Kidney (tissue), 14 donors: ENCODE results near the gene IL22. TPM values are rescaled to one million over a fixed set of nuclear protein-coding genes. Genes with fewer than 3 reads are reported as not detected.

Source experiments
- DNase-seq, 5 donors: peaks; one replicate each; pipeline ENCODE4 v3.0.0-alpha.2; 2013 to 2020
- FAIRE-seq: peaks from 2 replicates; lab custom pipeline; 2012; peaks lifted over from hg19 to GRCh38; lab: Jason Lieb, UNC
- H3K27ac ChIP-seq, 2 donors: one replicate each; pipeline ENCODE4 v1.7.0; 2013; ENCODE audit warnings: low read depth in 2 of 2, low read length in 2 of 2, inconsistent platforms in 1 of 2
- H3K27me3 ChIP-seq: one replicate; pipeline ENCODE4 v1.7.1; 2013; ENCODE audit warnings: low read length, inconsistent platforms; ENCODE audit not compliant: control insufficient read depth, insufficient read depth
- H3K36me3 ChIP-seq, 3 donors: one replicate each; pipeline versions ENCODE4 v1.7.0 to v1.7.1; 2013; ENCODE audit warnings: low read length in 3 of 3, control low read depth in 1 of 3, inconsistent platforms in 1 of 3; ENCODE audit not compliant: insufficient read depth in 3 of 3, control insufficient read depth in 2 of 3
- H3K4me1 ChIP-seq, 3 donors: one replicate each; pipeline versions ENCODE4 v1.7.0 to v1.7.1; 2013; ENCODE audit warnings: low read length in 3 of 3, inconsistent platforms in 1 of 3, low read depth in 1 of 3; ENCODE audit not compliant: control insufficient read depth in 2 of 3, insufficient read depth in 2 of 3
- H3K4me3 ChIP-seq, 3 donors: one replicate each; pipeline versions ENCODE4 v1.7.0 to v1.8.1; 2013; ENCODE audit warnings: low read length in 3 of 3, control low read depth in 1 of 3, inconsistent platforms in 1 of 3
- H3K9ac ChIP-seq, 3 donors: one replicate each; pipeline versions ENCODE4 v1.7.0 to v1.7.1; 2013; ENCODE audit warnings: low read length in 3 of 3, control low read depth in 1 of 3, inconsistent platforms in 1 of 3
- H3K9me3 ChIP-seq, 3 donors: one replicate each; pipeline versions ENCODE4 v1.7.0 to v1.7.1; 2013; ENCODE audit warnings: low read length in 3 of 3, control low read depth in 1 of 3, inconsistent platforms in 1 of 3; ENCODE audit not compliant: control insufficient read depth in 2 of 3, insufficient read depth in 1 of 3
- intact Hi-C: fragments of 100-400 bp; cut with DNase I; formaldehyde crosslinking; loops from one replicate; pipeline ENCODE4 v1.11.1; 2022
- polyA plus RNA-seq: library from polyadenylated mRNA; stranded (reverse); fragments of 350-450 nt; fragmentation: Illumina TruSeq; extraction: RNeasy Lipid Tissue Mini Kit (QIAGEN cat#74804); gene quantifications from one replicate; pipeline ENCODE4 v1.2.3, GENCODE V29; 2014; ENCODE audit warnings: low read depth, low replicate concordance; ENCODE audit not compliant: insufficient read depth
- total RNA-seq: library from RNA; stranded (reverse); fragmentation: NEBNext Ultra II Directional; extraction: Animal tissue kit (Norgen Biotek cat#: 25700); gene quantifications from one replicate; pipeline ENCODE4 v1.2.1, GENCODE V29; 2021
- TF ChIP-seq, protein P1 (sequence below): IDR thresholded peaks from 3 replicates; pipeline ENCODE4 v1.5.1; 2012; ENCODE audit warnings: mild to moderate bottlenecking, moderate library complexity, borderline replicate concordance; ENCODE audit not compliant: insufficient read depth; ENCODE audit errors: extremely low read depth
- donor health status: control.
- donor health status: control.
- donor health status: control.
- donor health status: control.
- donor health status: control.
- donor health status: DM: yes; HTN: yes; CAD: no.
- donor health status: Normal renal cell carcinoma (clear cell type).

IL22 gene
- total and polyA plus RNA-seq, 2 donors from 2014 or later: not detected

DNA sequence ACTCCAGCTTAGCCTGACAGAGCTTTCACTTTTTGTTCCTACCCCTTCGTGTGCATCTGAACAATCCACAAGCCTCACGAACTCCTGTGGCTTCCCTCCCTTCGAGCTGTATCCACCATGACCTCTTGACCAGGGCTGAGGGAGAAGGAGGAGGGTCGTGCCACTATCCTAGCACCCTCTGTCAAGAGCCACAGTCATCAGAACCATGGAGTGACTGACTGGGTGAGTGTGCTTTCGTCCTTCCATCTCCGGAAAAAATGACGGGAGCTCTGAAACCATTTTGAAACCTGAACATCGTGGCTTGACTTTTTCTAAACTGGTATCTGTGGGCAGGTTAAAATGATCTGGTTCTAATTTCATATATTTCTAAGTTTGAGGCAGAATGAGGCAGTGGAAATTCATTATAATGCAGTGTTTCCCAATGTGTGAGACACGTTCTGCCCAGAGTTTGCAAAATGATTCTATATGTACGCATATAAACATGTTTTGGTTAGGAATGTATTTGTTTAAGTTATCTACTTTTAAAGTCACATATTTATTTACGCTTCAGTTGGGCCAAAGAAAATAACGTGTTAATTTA is 54.8 kb downstream of the IL22 start:
- Histone ChIP-seq H3K9ac (no peak overlapping the region), H3K36me3 (no peaks in the 10 kb centered on the region), H3K27me3 (no peaks in the 10 kb centered on the region), H3K4me1 (no peaks in the 10 kb centered on the region), H3K9me3 (no peaks in the 10 kb centered on the region), H3K4me3 (no peak overlapping the region), H3K27ac (no peak overlapping the region)
- TF ChIP-seq, protein P1, sequence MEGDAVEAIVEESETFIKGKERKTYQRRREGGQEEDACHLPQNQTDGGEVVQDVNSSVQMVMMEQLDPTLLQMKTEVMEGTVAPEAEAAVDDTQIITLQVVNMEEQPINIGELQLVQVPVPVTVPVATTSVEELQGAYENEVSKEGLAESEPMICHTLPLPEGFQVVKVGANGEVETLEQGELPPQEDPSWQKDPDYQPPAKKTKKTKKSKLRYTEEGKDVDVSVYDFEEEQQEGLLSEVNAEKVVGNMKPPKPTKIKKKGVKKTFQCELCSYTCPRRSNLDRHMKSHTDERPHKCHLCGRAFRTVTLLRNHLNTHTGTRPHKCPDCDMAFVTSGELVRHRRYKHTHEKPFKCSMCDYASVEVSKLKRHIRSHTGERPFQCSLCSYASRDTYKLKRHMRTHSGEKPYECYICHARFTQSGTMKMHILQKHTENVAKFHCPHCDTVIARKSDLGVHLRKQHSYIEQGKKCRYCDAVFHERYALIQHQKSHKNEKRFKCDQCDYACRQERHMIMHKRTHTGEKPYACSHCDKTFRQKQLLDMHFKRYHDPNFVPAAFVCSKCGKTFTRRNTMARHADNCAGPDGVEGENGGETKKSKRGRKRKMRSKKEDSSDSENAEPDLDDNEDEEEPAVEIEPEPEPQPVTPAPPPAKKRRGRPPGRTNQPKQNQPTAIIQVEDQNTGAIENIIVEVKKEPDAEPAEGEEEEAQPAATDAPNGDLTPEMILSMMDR: no peak
- intact Hi-C loops: no loop called here
- FAIRE-seq (no peak), DNase-seq (peak in 1 of 5 donors; percentile 44)

Other genes starting within 250 kb of the IL22 start
- not detected for gene IFNG, start 93.9 kb downstream of the IL22 start, total RNA-seq
- not detected for gene IFNG, start 93.9 kb downstream of the IL22 start, polyA plus RNA-seq
- gene IL26, start 27.8 kb downstream of the IL22 start, total RNA-seq: not detected
- not detected for gene IL26, start 27.8 kb downstream of the IL22 start, polyA plus RNA-seq
- gene MDM1, start 78.8 kb upstream of the IL22 start, total RNA-seq: 14.1 TPM
- gene MDM1, start 78.8 kb upstream of the IL22 start, polyA plus RNA-seq: 8.9 TPM